T-helper 1 cell (primary cell): ENCODE measurements around the gene HOXA6.

Source experiments
- DNase-seq, 5 donors: peaks; one replicate each; pipeline ENCODE4 v3.0.0-alpha.2; 2012 to 2020

HOXA6 gene

GRCh38 chr7:27095897-27096767, 51.4 kb downstream of the HOXA6 start, which contains the start of gene HOXA1:
Gene HOXA1, minus strand, starts transcription at chr7:27096000. Its CDS starts 88 bp downstream, at chr7:27095912.
- DNase-seq = peak; percentile 44 to 81 (median 67)
